Right kidney (tissue), 9 donors: ENCODE results near the gene CD53.
"Not testable (repeated sequence)": the region's sequence is repeated elsewhere in the genome, so short reads cannot be mapped to it uniquely, and the experiment has no call there.

Experiments used
- DNase-seq: peaks from one replicate; pipeline ENCODE4 v3.0.0-alpha.2; 2016
- long read RNA-seq, 8 donors: transcript quantifications; one replicate each; lab custom pipeline, GENCODE V29; 2026

CD53 gene, protein sequence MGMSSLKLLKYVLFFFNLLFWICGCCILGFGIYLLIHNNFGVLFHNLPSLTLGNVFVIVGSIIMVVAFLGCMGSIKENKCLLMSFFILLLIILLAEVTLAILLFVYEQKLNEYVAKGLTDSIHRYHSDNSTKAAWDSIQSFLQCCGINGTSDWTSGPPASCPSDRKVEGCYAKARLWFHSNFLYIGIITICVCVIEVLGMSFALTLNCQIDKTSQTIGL
- long read RNA-seq, donor 1, partial matches to known transcripts, result 0 of 3 reads
- long read RNA-seq, donor 1, other reads (novel, unspliced or antisense), result 0 of 3 reads
- long read RNA-seq, donor 2, partial matches to known transcripts, result 0 of 2 reads
- long read RNA-seq, donor 2, other reads (novel, unspliced or antisense), result 0 of 2 reads
- long read RNA-seq, donor 3, result 0 reads
- long read RNA-seq, donor 4, partial matches to known transcripts, result 0 of 2 reads
- long read RNA-seq, donor 4, other reads (novel, unspliced or antisense), result 0 of 2 reads
- long read RNA-seq, donor 5, partial matches to known transcripts, result 0 of 1 reads
- long read RNA-seq, donor 5, other reads (novel, unspliced or antisense), result 0 of 1 reads
- long read RNA-seq, donor 6, result 0 reads
- long read RNA-seq, donor 7, partial matches to known transcripts, result 0 of 4 reads
- long read RNA-seq, donor 7, other reads (novel, unspliced or antisense), result 0 of 4 reads
- long read RNA-seq, donor 8, result 0 reads

DNA sequence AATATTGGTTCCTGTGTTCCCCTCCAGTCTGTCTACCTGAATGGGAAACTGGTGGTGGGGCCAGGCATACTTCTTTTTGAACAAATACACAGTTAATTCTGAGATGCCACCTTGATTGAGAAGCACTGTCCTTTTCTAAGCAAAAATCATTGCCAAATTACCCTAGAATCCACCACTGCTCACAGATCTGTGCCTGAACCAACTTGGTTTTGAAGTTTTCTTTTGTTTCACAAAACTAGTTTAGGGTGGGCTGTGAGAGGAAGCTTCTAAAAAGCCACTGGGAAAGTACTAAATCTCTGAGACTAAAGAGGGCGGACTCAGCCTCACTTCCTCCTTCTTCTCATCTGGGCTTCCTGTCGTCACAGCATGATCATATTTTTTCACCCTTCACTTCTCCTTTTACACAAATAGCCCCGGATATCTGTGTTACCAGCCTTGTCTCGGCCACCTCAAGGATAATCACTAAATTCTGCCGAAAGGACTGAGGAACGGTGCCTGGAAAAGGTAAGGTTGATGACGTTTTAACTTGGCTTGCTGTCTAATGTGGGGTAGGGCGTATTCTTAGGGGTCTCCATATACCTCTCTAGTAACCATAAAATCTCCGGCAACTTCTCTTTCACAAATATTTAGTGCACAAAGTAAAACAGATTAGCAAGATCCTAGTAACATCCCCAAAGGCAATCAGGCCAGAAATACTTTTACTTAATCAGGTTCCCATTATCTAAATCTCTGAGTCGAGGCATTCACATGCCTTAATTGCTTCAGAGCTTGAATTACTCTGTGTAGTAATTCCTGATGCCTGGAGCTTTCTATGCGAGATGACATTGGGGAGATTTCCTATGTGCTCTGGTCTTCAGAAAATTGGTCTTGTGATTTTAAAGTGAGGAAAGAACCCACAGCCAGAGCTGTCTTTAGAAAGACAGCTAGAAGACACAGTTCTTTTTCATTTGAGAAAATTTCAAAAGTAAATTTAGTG lies at the start of gene CD53:
Gene CD53, plus strand, starts transcription at position 404 of the 976 bp plus-strand sequence. CDS start 18,261 bp downstream, outside the sequence.
- no peak for DNase-seq

DNA sequence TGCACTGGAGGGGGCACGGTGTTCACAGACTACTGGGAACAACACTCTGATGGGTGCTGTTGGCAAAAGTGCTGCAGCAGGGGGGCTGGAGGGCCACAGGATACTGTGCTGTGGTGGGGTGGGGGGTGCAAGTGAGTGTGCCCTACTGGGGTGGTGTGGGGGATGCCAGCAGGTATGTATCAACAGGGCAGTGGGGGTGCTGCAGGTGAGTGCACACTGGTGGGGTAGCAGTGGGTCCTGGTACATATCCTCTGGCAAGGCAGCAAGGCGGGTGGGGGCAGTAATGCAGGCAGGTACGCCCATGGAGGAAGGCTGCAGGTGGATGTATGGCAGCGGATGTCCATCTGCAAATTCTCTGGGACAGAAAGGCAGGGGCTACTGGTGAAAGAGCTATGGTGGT lies 48.8 kb upstream of the CD53 start:
- no peak for DNase-seq

DNA sequence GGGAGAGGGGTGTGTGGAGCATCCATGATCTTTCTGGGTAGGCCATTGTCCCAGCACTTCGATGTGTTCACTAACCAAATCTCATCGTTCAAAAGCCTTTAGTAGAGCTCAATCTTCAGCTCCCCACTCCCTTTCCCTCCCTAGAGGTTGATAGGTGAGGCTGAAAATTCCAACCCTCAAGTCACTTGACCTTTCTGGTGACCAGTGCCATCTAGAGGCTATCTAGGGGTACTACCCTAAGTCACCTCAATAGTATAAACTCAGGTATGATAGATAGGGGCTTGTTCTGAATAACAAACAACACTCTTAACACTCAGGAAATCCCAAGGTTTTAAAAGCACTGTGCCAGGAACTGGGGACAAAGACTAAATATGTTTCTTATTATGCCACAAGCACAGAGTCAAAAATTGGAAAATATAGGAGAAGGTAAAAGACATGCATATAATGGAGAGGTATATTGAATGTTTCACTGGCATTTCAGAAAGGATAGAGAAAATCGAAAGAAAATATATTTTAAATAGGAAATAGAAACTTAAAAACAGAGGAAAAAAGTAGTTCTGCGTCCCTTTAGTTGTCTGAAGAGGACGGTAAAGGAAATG lies 42.9 kb upstream of the CD53 start:
- DNase-seq, result no peak

DNA sequence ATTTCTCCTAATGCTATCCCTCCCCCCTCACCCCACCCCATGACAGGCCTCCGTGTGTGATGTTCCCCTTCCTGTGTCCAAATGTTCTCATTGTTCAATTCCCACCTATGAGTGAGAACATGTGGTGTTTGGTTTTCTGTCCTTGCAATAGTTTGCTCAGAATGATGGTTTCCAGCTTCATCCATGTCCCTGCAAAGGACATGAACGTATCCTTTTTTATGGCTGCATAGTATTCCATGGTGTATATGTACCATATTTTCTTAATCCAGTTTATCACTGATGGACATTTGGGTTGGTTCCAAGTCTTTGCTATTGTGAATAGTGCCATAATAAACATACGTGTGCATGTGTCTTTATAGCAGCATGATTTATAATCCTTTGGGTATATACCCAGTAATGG lies 39.2 kb upstream of the CD53 start:
- DNase-seq, result not testable (repeated sequence)

DNA sequence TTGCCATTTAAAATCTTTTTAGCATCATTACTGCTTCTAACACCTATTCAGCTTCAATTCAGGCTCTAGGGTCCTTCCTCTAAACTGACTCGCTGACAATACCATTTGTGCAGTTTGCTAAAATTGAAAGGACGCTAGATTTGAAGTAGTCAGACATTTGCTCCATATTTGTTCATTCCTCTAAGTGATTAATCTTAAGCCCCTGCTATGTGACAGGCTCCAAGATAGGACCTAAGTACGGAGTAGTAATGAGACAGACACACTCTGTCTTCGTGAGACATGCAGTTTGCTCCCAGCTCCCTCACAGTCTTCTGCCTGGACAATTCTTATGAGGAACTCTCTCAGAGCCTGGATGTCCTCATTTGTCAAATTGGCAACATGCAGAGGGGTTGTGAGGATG lies 26.1 kb upstream of the CD53 start:
- no peak for DNase-seq

DNA sequence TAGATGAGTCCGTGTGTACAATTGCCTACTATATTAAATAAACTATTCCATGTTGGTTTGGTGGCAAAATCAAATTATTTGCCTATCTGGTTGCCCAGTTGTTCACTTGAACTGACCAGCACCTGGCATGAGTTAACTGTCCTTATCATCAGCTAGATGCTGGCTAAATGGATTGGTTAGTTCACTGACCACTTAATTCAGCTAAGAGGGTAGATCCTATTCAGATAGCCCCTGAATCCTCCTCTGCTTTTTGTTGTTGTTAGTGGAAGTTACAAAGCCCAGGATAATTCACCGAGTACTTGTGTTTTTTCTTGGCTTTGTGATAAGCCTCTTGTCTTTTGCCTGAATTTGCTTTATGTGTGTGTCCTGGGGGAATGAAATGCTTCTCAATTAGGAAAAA lies 22.8 kb upstream of the CD53 start:
- DNase-seq, result no peak

DNA sequence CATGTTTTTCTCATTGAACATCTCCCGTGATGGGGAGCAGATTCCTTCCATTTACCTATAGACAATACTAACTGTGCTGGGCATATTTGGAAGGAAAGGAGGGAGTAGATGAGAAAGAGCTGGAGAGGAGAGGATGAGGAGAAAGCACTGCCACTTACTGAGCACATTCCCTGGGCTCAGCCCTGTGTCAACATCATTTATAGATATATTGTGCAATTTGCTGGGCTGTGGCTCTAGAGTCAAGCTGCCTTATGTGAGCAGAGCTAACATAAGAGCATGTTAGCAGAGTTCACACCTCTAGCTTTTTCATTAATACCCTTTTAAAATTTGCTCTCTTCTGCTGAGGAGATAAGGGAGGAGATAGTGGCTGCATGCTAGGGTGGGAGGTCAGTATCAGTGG lies 22.3 kb upstream of the CD53 start:
- DNase-seq, result no peak

DNA sequence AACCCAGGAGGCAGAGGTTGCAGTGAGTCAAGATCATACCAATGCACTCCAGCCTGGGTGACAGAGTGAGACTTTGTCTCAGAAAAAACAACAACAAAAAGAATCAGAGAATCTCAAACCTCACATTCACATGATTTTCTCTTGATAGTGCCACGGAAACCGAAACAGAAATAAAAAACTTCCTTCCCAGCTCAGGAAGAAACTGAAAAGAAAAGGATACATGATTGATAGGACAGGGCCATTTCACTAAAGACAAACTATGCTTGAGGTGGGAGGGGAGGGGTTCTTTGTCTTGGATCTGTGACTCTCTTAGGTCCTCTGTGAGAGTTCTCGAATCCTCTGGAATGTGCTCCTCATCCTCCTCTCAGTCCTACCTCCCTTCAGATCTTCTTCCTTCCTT lies 19.8 kb upstream of the CD53 start:
- no peak for DNase-seq

DNA sequence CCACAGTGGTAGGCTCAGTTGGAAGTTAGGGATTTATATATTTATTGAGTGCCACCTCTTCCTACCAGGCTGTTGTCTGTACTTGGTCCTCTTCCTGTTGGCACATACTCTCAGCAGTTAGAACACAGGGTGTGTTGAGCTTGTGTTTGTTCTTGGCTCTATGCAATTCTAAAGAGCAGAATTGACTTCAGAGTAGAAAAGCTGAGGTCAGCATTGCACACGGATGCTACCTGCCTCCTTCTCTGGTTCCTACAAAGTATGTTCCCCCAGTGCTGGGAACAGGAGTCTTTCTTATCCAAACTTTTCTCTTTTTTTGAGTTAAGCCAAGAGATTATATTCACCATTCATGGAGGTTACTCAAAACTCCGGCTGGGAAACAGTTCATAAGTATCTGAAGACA lies 16.5 kb upstream of the CD53 start:
- DNase-seq, result no peak

DNA sequence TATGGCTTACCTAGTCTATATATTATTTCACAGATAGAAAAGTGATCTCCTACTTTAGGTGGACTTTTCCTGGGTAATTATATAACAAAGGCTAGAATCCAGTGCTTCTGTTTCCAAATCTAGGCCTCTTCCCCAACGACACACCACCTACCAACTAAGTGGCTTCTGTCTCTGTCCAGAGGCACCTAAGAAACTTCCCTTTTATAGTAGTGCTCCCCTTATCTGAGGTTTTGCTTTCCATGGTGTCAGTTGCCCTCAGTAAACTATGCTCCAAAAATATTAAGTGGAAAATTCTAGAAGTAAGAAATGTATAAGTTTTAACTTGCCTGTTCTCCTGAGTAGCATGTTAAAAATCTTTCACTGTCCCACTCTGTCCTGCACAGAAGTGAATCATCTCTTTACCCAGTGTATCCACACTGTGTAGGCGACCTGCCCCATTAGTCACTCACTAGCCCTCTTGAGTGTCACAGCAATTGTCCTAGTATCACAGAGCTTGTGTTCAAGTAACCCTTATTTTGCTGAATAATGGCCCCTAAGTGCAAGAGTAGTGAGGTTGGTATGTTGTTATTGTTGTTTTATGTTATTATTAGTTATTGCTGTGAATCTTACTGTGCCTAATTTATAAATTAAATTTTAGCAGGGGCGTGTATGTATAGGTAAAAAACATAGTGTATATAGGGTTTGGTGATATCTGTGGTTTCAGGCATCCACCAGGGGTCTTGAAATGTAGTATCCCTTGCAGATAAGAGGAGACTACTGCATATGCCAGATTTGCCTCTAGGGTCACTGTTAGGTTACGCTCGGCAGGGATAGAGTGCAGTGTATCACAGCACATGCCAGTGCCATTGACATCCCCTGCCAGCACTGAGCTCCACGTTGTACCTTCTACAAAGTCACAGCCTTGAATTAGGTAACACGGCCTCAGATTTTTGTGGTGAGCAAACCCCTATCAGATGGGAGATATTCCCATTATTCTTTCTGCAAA lies 14.7 kb upstream of the CD53 start:
- DNase-seq, result no peak

DNA sequence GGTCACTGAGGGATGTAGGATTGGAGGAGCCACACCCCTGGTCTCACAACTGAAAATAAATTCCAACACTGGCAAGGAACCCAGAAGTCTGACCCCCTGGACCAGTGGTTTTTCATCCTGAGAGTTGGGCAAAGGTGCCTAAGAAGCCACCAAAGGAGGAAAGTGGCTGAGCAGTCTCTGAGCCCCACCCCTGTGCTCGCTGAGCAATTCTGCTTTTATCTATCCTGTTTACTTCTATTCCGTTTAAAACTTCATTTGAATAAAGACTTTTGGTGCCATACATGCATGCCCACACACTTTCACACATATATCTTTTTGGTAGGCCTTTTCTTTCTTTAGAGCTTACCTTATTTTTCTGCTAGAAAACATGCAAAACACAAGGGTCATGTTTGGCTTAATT lies 13.9 kb upstream of the CD53 start:
- DNase-seq, result no peak

DNA sequence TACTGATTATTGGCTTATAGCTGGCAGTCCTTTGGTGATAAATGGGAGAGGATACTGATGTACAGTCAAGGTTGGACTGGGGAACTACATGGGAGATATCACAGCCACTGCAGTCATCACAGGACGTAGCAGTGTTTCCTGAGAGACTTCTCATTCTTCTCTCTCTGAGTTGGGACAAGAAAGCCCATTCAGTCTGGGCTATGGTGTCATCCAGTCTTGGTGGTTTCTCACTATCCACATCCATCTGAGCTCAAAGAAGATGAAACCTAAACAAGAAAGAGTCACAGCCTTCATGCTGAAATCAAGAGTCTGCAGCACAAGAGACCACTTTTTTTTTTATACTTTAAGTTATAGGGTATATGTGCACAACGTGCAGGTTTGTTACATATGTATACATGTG lies 12.8 kb upstream of the CD53 start:
- no peak for DNase-seq

DNA sequence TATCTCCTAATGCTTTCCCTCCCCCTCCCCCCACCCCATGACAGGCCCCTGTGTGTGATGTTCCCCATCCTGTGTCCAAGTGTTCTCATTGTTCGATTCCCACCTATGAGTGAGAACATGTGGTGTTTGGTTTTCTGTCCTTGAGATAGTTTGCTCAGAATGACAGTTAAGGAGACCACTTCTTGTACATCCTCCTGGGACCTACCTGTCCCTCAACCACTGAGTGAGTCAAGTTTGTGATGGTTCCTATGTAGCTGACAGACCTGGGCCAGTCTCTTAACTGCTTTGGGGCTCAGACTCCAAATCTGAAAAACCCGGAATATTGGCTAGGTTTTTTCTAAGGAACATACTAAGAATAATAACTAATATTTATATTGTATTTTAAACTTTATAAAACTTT lies 12.3 kb upstream of the CD53 start:
- not testable (repeated sequence) for DNase-seq

DNA sequence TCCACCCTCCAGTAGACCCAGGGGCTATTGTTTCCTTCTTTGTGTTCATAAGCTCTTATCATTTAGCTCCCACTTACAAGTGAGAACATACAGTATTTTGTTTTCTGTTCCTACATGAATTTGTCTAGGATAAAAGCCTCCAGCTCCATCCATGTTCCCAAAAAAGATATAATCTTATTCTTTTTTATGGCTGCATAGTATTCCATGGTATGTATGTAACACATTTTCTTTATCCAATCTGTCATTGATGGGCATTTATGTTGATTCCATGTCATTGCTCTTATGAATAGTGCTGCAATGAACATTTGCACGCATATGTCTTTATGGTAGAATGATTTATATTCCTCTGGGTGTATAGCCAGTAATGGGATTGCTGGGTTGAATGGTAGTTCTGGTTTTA lies 11.0 kb upstream of the CD53 start:
- not testable (repeated sequence) for DNase-seq

DNA sequence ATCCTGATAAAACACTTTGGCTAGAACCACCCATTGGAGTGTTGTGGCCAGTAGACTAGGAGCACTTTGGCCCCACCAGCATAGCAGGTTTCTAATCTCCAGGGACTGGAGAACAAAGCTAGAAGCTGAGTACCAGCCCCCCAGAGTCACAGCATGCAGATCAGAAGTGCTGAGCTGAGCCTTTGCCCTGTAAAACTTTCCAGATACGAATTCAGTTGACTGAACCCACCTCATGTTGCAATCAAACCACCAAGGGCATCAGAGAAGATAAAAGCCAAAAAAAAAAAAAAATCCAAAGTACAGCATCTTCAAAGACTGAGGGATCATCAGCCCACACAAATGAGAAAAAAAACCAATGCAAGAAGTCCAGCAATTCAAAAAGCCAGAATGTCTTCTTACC lies 8.7 kb upstream of the CD53 start:
- DNase-seq, result no peak

DNA sequence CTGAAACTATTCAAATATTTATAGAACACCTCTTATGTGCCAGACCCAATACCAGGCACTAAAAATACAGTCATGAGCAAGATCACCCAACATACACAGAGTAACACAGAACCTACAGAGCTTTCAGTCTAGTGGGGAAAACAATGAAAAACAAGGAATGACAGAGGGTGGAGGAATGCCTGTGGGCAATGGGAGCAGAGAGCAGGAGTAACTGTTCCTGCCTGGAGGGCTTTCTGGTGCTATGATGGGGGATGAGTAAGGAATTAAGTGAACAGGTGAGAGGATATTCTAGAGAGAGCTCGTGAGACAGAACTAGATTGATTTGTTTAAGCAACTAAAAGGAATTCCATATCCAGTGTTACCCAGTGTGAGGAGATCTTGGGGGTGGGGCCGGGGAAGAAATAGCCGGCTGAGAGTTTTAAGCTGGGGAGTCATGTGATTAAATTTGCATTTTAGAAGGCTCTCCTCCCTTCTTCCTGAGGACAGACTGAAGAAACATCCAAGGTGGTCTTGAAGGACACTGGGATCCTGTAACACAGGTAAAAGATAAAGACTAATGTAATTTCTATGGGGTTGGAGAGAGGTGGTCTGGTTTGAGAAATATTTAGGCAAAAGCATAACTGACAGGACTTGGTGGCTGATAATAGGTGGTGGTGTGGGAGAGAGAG lies 2.1 kb upstream of the CD53 start:
- no peak for DNase-seq

DNA sequence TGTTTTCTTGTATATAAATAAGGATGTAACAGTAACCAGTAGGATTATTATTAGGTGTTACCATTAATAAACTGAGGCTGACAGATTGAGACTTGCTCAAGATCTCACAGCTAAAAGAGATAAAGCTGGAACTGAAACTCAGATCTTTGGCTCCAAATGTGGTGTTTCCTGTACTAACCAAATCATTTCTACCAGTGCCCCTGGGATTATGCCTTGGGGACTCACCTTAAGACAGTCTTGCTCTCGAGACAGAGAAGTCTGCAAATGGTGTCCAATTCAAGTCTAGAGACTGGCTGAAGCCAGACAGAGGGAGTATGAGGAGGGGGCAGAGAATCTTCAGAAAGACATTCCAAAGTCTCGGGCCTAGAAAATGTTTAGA lies 593 bp upstream of the CD53 start:
- DNase-seq, result no peak

DNA sequence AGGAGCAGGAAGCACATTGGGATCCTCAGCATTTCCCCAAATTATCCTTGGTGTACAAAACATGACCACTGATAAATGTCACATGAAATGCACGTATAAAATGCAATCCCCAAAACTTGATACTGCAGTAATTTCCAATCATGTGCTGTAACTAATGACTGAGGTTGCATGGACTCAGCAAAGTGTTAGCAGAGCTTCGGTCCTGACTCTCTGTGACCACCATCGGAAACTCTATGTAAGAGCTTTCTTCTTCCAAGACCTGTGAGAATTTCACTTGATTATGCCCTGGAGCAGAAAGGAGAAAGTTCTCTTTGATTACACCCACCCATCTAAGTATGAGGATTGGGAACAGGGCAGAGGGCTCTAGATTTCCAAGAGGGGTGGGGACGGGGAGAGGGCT lies 908 bp downstream of the CD53 start:
- DNase-seq, result no peak

DNA sequence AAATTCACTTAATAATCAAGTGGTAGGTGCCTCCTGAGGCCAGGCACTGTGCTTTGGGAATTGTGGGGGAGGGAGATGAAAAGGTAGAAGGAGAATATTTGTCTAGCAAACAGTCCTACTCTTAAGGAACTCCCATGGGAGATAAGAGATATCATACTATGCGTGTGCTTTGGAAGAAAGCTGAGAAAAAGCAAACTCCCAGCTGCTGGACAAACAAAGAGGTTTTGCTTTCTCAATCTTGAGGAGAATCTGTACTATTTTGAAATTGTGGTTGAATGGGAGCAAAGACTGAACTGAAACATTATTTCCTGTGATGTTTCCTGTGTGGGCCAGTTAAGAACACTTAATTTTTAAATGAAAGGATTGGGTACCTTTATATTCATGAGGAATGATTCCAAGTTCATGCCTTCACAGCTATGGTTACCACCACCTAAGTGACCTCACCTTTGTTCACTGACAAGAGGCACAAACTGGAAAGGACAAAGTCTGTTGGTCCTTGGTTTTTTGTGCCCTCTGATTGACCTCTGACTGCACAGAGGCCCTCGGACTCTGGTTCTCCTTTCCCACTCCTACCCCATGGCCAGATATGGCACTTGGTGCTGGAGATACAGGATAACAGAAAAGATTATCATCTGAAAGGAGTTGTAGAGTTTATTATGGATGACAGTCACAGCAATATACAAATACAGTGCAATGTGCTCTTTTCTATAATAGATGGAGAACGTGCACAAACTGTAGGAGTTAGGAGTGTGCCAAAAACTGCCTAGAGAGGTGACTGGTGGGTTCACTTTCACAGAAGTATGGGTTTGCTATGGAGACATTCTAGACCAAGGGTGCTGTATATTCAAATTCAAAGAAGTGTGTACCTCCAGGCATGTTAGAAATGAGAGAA lies 1.6 kb downstream of the CD53 start:
- DNase-seq, result no peak
